ENCODE results near the gene TTF2. TPM values are rescaled to one million over a fixed set of nuclear protein-coding genes. Genes with fewer than 3 reads are reported as not detected.
"Not testable (repeated sequence)": the region's sequence is repeated elsewhere in the genome, so short reads cannot be mapped to it uniquely, and the experiment has no call there.

Gene TTF2
- total RNA-seq, 1 donor from 2014 or later: 37.7 TPM

DNA sequence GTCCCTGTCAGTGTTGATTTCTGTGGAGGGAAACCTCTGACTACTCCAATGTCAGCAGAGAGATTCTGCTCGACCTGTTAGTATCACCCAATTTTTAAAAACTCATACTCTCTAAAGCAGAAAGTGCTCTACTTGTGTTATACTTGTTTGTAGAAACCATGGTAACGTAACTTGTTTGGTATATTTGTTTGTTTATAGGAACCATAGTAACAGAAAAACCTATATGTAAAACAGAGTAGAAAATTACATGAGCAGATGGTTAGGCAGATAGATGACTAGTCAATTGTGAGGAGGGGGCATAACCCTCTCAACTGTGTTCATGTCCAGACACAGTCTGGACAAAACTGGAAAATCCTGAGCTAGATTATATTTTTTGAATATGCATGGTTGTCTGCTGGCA lies 54.8 kb downstream of the TTF2 start:
- Mint-ChIP-seq H3K4me3 (no peak overlapping the region), H3K27ac (no peak overlapping the region), H3K27me3 (no peaks in the 10 kb centered on the region), H3K4me1 (peaks cover 4% of the 10 kb centered on the region), H3K36me3 (ENCODE audit: low read depth) (no peaks in the 10 kb centered on the region), H3K9me3 (no peaks in the 10 kb centered on the region)
- CTCF ChIA-PET: no interaction called here
- ATAC-seq (ENCODE audit: low read depth) (no peak), DNase-seq (no peak)
- TF ChIP-seq, protein P1, sequence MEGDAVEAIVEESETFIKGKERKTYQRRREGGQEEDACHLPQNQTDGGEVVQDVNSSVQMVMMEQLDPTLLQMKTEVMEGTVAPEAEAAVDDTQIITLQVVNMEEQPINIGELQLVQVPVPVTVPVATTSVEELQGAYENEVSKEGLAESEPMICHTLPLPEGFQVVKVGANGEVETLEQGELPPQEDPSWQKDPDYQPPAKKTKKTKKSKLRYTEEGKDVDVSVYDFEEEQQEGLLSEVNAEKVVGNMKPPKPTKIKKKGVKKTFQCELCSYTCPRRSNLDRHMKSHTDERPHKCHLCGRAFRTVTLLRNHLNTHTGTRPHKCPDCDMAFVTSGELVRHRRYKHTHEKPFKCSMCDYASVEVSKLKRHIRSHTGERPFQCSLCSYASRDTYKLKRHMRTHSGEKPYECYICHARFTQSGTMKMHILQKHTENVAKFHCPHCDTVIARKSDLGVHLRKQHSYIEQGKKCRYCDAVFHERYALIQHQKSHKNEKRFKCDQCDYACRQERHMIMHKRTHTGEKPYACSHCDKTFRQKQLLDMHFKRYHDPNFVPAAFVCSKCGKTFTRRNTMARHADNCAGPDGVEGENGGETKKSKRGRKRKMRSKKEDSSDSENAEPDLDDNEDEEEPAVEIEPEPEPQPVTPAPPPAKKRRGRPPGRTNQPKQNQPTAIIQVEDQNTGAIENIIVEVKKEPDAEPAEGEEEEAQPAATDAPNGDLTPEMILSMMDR (IDR thresholded peaks at IDR 0.05): no peak
- intact Hi-C loops (cut with micrococcal nuclease): no loop called here
- POLR2A ChIA-PET: no interaction called here

DNA sequence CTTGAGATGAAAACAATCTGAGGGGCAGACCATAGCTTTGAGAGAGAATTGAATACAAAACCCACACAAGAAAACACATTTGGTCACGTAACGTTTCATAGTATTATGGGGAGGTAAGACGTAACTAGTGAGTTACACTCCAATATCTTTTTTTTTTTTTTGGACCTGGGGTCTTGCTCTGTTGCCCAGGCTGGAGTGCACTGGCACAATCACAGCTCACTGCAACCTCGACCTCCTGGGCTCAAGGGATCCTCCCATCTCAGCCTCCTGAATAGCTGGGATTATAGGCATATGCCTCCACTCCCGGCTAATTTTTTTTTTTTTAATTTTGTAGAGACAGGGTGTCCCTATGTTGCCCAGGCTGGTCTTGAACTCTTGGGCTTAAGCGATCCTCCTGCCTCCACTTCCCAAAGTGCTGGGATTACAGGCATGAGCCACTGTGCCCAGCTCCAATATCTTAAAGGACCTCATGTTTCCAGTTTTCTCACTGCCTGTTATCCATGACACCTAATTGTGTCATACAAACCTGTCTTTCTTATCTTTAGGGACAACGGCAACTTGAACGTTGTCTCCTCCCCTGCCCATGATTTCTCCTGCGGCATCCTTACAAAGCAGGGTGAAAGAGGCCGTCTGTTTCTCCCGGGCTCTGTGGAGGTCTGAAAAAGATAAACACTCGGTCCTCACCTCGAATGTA lies 56.1 kb downstream of the TTF2 start:
- no peaks in the 10 kb centered on the region for H3K9me3 Mint-ChIP-seq
- peaks cover 13% of the 10 kb centered on the region for H3K4me1 Mint-ChIP-seq
- no peak for ATAC-seq (ENCODE audit: low read depth)
- H3K4me3 Mint-ChIP-seq: no peak overlapping the region
- intact Hi-C loops (cut with micrococcal nuclease): no loop called here
- no peak for DNase-seq
- no peak overlapping the region for H3K27ac Mint-ChIP-seq
- H3K36me3 Mint-ChIP-seq (ENCODE audit: low read depth): no peaks in the 10 kb centered on the region
- no peaks in the 10 kb centered on the region for H3K27me3 Mint-ChIP-seq
- TF ChIP-seq, protein P1 (IDR thresholded peaks at IDR 0.05): no peak
- ChIA-PET CTCF (no interaction called here), POLR2A (no interaction called here)

DNA sequence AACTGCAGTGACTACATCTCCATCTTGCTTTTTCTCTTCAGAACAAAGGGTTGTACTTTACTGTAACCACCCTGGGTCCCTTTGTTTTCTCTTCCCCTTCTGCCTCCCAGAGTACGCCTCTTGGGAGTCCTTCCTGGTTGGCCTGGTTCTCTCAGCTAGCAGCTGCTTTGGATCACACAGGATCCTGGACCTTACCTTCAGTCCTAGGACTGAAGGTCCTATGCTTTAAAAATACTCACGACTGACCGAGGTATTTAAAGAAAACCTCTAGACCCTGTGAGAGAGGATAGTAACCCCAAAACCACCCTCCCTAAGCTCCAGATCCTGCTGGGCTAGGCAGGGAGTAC lies 56.6 kb downstream of the TTF2 start:
- ChIA-PET POLR2A (no interaction called here), CTCF (no interaction called here)
- H3K4me3 Mint-ChIP-seq: no peak overlapping the region

DNA sequence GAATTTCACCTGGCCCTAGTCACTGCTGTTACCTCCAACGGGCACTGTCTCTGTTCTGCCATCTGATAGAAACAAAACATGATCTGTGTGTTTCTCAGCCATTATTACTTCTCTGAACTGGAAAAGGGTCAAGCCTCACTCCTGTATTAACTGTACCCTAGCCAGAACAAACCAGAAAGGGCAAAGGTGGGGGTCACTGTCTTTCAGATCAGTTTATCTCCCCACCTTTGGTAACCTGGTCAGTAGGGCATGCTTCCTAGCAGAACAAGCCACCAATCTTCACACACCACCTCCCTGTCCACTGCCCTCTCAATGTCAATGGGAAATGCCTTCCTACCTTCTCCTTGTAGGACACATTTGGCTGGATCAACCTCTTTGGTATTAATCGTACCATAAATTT lies 57.6 kb downstream of the TTF2 start:
- Mint-ChIP-seq H3K9me3 (no peaks in the 10 kb centered on the region), H3K36me3 (ENCODE audit: low read depth) (no peaks in the 10 kb centered on the region), H3K27me3 (no peaks in the 10 kb centered on the region), H3K4me1 (peaks cover 15% of the 10 kb centered on the region), H3K4me3 (no peak overlapping the region), H3K27ac (no peak overlapping the region)
- CTCF ChIA-PET: interaction anchor here (0.7 kb wide), 1 partner anchor 11 kb away, joined by 3 read pairs; no protein-coding TSS in a partner anchor
- intact Hi-C loops (cut with micrococcal nuclease): no loop called here
- POLR2A ChIA-PET: no interaction called here
- ATAC-seq (ENCODE audit: low read depth) (no peak), DNase-seq (no peak)
- TF ChIP-seq, protein P1 (IDR thresholded peaks at IDR 0.05): no peak

More for the DNA sequence above, 56.6 kb downstream of the TTF2 start:
- Mint-ChIP-seq H3K4me1 (peaks cover 14% of the 10 kb centered on the region), H3K27me3 (no peaks in the 10 kb centered on the region), H3K36me3 (ENCODE audit: low read depth) (no peaks in the 10 kb centered on the region), H3K27ac (no peak overlapping the region), H3K9me3 (no peaks in the 10 kb centered on the region)
- no peak for DNase-seq
- TF ChIP-seq, protein P1 (IDR thresholded peaks at IDR 0.05): no peak
- intact Hi-C loops (cut with micrococcal nuclease): no loop called here
- ATAC-seq (ENCODE audit: low read depth): no peak

DNA sequence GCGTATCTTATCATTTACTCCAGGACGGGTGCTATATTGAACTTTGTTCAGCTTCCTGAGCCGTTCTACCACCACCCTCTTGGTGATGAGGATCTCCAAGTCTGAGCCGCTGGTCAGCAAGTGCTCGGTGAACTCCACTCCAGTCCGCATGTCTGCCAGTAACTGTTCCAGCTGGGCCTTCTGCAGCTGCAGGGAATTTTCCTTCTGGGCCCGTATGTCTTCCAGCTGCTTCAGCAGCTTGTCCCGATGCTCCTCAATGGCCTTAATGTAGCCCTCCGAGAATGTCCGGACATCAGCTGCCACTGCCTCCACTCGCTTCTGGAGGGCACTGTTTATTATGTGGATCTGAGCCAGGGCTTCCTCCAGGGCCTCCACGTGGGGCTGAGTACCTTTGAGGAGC lies 58.0 kb downstream of the TTF2 start:
- DNase-seq (no peak), ATAC-seq (ENCODE audit: low read depth) (no peak)
- CTCF ChIA-PET: interaction anchor here (0.7 kb wide), 1 partner anchor 11 kb away, joined by 3 read pairs; no protein-coding TSS in a partner anchor
- intact Hi-C loops (cut with micrococcal nuclease): no loop called here
- Mint-ChIP-seq H3K4me3 (no peak overlapping the region), H3K4me1 (peaks cover 17% of the 10 kb centered on the region), H3K27ac (no peak overlapping the region), H3K36me3 (ENCODE audit: low read depth) (no peaks in the 10 kb centered on the region), H3K27me3 (no peaks in the 10 kb centered on the region), H3K9me3 (no peaks in the 10 kb centered on the region)
- POLR2A ChIA-PET: no interaction called here
- TF ChIP-seq, protein P1 (IDR thresholded peaks at IDR 0.05): no peak

DNA sequence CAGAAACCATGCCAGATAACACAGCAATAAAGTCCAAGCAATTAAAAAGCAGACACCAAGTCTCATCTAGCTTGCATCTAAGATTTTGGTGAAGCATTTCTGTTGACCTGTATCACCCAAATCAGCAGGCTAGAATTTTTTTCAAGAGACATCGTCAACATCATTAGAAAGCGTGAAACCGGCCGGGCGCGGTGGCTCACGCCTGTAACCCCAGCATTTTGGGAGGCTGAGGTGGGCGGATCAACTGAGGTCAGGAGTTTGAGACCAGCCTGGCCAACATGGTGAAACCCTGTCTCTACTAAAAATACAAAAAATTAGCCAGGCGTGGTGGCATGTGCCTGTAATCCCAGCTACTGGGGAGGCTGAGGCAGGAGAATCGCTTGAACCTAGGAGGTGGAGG lies 59.0 kb downstream of the TTF2 start:
- CTCF ChIA-PET: interaction anchor here (0.8 kb wide), 1 partner anchor 10 kb away, joined by 3 read pairs; no protein-coding TSS in a partner anchor
- H3K4me3 Mint-ChIP-seq: not testable (repeated sequence)

More for the DNA sequence above, 59.0 kb downstream of the TTF2 start:
- H3K27ac Mint-ChIP-seq; H3K27me3 Mint-ChIP-seq; DNase-seq; H3K36me3 Mint-ChIP-seq (ENCODE audit: low read depth); ATAC-seq (ENCODE audit: low read depth); H3K9me3 Mint-ChIP-seq; intact Hi-C loops (cut with micrococcal nuclease); POLR2A ChIA-PET: not testable (repeated sequence)
- H3K4me1 Mint-ChIP-seq: peaks cover 17% of the 10 kb centered on the region
